NCI-H2171 (cell line): ENCODE measurements around the gene BTBD16.

Experiments
- DNase-seq: peaks from one replicate; lab custom pipeline; 2025; lab: John Stamatoyannopoulos, UW

BTBD16 gene

GRCh38 chr10:122248356-122249302, 22.5 kb upstream of the BTBD16 start:
- no peak for DNase-seq

GRCh38 chr10:122249303-122249850, 21.7 kb upstream of the BTBD16 start:
- no peak for DNase-seq

- DNase-seq, result no peak
Measured at GRCh38 chr10:122249991-122250750, 20.9 kb upstream of the BTBD16 start.

- DNase-seq, result no peak
Measured at GRCh38 chr10:122251459-122252255, 19.4 kb upstream of the BTBD16 start.

GRCh38 chr10:122252805-122253204, 18.3 kb upstream of the BTBD16 start:
- no peak for DNase-seq

GRCh38 chr10:122253605-122254004, 17.5 kb upstream of the BTBD16 start:
- DNase-seq, result no peak

GRCh38 chr10:122254831-122255230, 16.3 kb upstream of the BTBD16 start:
- no peak for DNase-seq

GRCh38 chr10:122255509-122256301, 15.4 kb upstream of the BTBD16 start:
- DNase-seq, result no peak

- DNase-seq, result no peak
Measured at GRCh38 chr10:122257041-122257440, 14.1 kb upstream of the BTBD16 start.

GRCh38 chr10:122258136-122259074, 12.7 kb upstream of the BTBD16 start:
- DNase-seq, result no peak

- DNase-seq, result no peak
Measured at GRCh38 chr10:122259075-122259466, 12.0 kb upstream of the BTBD16 start.

GRCh38 chr10:122261584-122261983, 9.5 kb upstream of the BTBD16 start:
- no peak for DNase-seq

- no peak for DNase-seq
Measured at GRCh38 chr10:122263971-122264370, 7.1 kb upstream of the BTBD16 start.

GRCh38 chr10:122264436-122264835, 6.7 kb upstream of the BTBD16 start:
- DNase-seq, result no peak

GRCh38 chr10:122264931-122265330, 6.2 kb upstream of the BTBD16 start:
- DNase-seq, result no peak

GRCh38 chr10:122265896-122266295, 5.2 kb upstream of the BTBD16 start:
- DNase-seq, result no peak

- no peak for DNase-seq
Measured at GRCh38 chr10:122267849-122268737, 3.0 kb upstream of the BTBD16 start.

GRCh38 chr10:122269059-122269687, 1.9 kb upstream of the BTBD16 start:
- DNase-seq, result no peak
